HG03565 (cell line): Measurements from ENCODE around the gene EHMT1.
A peak's percentile ranks its signal among the peaks of the same experiment; 100 is the strongest.
"Not testable (repeated sequence)": the region's sequence is repeated elsewhere in the genome, so short reads cannot be mapped to it uniquely, and the experiment has no call there.

Experiments
- ATAC-seq: cut with Tn5 transposase; IDR thresholded peaks from one replicate; pipeline ENCODE4 v1.9.1; 2021; ENCODE audit warnings: mild to moderate bottlenecking, moderate library complexity; ENCODE audit not compliant: unreplicated experiment

EHMT1 gene

GRCh38 chr9:137757139-137757538, 138.3 kb downstream of the EHMT1 start:
- ATAC-seq: no peak

- no peak for ATAC-seq
Measured at GRCh38 chr9:137757613-137758029, 138.8 kb downstream of the EHMT1 start.

DNA sequence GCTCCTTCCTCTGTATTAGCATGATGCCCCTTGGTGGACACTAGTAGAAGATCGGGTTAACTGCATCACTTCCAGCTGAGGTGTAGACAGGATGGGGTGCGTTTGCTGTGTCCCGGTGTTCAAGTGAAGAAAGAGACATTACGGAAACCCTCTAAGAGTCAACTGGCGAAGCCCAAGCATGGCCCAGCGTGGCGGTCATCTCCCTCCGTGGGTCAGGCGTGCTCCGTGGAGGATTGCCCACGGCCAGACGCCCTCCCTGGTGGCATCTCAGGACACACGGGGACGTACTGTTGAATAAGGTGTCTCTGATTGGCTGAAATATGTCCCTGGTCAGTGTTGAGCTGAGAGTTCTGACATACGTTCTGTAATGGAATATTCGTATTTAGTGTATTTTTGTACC, 139.3 kb downstream of the EHMT1 start:
- ATAC-seq: no peak

GRCh38 chr9:137759117-137759516, 140.3 kb downstream of the EHMT1 start:
- no peak for ATAC-seq

DNA sequence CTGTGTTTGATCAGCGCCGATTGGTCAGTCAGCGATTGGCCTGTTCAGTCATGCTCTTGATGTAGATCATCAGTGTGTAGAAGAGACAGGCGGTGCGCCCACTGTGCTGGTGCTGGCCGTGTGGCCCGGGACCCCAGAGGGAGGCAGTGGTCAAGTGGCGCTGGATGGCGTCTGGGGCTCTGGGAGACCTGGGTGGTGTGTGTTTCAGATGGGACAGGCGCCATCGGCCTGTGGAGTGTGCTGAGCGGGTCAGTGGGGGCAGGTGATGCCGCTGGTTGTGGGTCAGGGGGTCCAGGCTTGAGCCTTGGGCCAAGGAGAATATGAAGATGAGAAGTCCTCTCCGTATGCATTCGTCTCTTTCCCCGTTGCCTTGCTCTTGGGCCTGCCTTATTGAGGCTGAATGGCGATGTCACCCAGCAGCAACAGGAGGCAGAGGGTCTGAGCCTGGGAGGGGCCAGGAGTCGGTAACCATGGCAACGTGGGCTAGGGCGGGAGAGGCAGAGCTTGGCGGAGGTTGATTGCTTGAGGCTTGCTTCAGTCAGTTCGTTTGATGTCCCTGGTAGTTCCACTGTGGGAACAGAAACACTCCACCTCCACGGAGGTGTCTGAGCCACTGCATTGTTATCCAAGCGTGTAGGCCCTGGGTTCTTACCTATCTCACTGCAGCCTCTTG, 141.0 kb downstream of the EHMT1 start:
- ATAC-seq: no peak

DNA sequence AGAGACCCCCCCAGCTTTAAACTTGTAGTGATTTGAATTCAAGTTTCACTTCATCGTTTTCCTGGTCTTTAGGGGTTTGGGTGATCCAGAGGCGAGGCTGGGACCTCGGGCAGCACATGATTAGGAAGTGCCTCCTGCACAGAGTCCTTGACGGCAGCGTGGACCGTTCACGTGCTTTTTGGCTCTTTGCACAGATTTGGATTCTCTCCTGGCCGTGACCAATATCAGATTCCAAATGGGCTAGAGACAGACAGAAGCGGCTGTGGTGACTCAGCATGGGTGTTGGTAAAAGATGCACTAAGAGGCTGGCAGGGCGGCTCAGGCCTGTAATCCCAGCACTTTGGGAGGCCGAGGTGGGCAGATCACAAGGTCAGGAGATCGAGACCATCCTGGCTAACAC, 141.6 kb downstream of the EHMT1 start:
- ATAC-seq: no peak

DNA sequence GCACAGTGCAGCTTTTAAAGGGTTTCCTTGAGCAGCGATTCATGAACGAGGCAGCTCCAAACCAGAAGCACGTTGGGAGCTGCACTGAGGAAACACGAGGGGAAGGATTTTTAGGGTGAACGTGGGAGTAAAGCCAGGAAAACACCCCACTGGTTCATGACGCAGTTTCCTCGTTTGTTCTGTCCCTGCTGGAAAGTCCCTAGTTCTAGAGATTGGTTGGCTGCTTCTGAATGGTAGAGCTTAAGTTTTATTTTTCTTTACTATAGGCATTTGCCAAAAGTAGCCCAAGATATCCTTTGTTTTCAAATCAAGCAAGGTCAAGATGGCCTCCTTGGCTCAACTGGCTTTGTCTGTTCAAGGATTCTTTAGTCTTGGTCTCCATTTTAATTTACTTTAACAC, 142.2 kb downstream of the EHMT1 start:
- no peak for ATAC-seq

GRCh38 chr9:137761793-137762192, 143.0 kb downstream of the EHMT1 start:
- no peak for ATAC-seq

- peak; percentile 48 for ATAC-seq
Measured at GRCh38 chr9:137762414-137763061, 143.7 kb downstream of the EHMT1 start.

- no peak for ATAC-seq
Measured at GRCh38 chr9:137763271-137763955, 144.6 kb downstream of the EHMT1 start.

- no peak for ATAC-seq
Measured at GRCh38 chr9:137764171-137764671, 145.4 kb downstream of the EHMT1 start.

DNA sequence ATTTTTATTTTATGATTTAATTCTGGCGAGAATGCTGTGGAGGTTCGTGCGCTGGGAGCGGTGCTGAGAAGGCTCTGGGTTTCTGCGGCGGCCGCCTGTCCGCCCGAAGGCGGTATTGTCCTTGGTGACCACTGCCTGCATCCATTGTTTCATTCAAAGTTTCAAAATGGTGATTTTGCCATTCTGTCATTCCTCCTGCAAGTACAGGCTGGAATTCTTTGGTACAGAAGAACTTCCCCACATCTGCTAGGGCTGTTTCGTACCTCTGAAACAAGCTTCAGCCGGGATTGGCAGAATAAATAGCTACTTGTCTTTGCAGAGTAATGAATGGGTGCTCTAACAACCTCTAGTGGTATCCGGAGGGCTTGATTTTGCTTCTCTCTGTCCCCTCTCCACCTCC, 146.2 kb downstream of the EHMT1 start:
- ATAC-seq: no peak

- ATAC-seq: no peak
Measured at GRCh38 chr9:137765536-137765935, 146.7 kb downstream of the EHMT1 start.

GRCh38 chr9:137771580-137771979, 152.8 kb downstream of the EHMT1 start:
- ATAC-seq: no peak

DNA sequence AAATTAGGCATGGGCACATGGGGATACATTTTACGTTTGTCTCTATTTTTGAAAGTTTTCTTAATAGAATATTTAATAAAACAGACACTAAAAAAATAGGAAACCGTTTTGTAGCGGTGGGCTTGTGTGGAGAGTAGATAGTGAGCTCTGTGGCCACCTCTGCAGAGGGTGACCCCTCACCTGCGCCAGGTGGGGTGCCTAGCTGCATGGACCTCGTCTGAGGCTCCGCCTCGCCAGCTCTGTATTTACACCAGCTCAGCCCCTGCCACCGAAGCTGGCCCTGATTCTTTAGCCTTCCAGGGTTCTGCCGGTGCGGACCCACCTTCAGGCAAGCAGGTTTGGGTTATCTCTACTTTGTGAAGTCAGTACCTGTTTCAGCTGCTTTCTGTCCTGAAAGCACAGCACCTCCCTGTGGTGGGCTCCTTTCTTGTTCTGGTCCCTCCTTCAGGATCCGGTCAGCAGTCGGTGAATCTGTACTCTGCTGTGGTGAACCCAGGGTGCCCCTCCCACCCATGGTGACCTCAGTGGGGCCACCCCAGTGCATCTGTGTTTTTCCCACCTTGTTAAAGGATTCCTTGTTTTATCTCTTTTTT, 153.6 kb downstream of the EHMT1 start:
- ATAC-seq: no peak

DNA sequence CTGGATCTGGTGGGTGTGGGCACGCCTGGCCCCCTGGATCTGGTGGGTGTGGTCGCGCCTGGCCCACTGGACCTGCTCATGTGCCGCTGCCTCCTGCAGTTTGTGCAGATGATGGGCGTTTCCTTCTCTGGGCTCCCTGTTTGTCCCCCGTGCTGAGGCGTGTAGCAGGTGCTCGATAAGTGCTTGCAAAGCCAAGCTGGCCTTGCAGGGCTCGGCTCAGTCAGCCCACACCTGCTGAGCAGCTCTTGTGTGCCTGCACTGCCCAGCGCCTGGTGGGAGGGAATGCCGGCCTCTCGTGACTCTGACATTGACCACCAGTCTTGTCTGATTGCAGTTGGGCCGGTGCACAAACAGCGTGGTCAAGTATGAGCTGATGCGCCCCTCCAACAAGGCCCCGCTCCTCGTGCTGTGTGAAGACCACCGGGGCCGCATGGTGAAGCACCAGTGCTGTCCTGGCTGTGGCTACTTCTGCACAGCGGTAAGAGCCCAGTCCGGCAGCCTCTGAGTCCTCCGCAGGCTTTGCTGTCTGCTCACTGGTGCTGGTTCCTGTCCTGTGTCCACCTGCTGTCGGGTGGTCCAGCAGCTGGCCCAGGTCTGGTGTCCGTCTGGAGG, 156.1 kb downstream of the EHMT1 start:
- ATAC-seq: no peak

DNA sequence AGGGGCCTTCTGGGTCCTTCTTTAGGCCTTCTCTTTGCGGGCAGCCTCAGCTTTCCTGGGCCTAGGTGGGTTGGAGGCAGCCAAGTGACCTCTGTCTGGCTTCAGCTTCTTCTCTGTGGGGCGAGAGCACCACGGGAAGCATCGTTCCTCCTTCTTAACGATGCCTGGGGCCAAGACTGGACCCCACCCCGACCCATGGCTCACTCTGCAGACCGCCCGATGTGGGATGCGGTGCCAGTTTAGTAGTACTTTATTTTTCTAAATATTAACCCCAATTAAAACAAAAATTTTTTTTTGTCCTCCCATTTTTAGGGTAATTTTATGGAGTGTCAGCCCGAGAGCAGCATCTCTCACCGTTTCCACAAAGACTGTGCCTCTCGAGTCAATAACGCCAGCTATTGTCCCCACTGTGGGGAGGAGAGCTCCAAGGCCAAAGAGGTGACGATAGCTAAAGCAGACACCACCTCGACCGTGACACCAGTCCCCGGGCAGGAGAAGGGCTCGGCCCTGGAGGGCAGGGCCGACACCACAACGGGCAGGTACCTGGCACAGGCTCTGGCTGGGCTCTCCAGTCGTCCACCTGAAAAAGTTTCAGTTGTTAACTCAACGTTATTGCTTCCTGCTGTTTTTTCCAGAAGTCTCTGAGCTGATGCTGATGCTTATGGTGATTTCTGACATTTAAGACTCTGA, 157.6 kb downstream of the EHMT1 start:
- no peak for ATAC-seq

DNA sequence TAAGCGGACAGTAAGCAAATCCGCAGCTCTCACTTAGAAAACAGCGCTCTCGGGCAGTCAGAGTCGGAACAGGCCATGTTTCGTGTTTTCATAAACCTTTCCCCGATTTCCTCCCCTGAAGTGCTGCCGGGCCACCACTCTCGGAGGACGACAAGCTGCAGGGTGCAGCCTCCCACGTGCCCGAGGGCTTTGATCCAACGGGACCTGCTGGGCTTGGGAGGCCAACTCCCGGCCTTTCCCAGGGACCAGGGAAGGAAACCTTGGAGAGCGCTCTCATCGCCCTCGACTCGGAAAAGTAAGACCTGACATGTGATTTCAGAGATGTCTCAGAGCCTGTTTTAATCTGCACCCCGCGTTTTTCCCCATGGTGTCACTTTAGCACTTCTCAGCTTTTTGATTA, 159.0 kb downstream of the EHMT1 start:
- no peak for ATAC-seq

DNA sequence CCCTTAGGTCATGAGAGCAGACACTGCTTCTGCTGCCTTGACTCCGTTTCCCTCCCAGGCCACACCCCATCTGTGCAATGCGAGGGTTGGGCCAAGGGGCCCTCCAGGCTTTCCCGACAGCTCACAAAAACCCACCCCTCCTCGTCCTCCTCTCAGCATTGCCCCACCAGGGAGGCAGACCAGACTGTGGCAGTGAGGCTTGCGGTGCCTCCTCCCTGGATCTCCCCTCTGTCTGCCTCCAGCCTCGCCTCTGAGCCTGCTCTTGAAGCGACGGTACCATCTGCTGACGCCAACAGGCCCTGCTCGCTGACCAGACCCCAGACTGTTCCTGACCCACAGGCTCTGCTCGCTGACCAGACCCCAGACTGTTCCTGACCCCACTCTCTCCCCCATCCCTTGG, 159.5 kb downstream of the EHMT1 start:
- no peak for ATAC-seq

- ATAC-seq: no peak
Measured at GRCh38 chr9:137778914-137779313, 160.1 kb downstream of the EHMT1 start.

DNA sequence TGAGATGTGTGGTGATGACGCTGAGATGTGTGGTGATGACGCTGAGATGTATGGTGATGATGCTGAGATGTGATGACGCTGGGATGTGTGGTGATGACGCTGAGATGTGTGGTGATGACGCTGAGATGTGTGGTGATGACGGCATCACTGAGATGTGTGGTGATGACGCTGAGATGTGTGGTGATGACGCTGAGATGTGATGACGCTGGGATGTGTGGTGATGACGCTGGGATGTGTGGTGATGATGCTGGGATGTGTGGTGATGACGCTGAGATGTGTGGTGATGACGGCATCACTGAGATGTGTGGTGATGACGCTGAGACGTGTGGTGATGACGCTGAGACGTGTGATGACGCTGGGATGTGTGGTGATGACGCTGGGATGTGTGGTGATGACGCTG, 161.2 kb downstream of the EHMT1 start:
- ATAC-seq: not testable (repeated sequence)
